Kidney (tissue), 14 donors: ENCODE results near the gene ZMYND19. TPM values are rescaled to one million over a fixed set of nuclear protein-coding genes. Genes with fewer than 3 reads are reported as not detected.
"Not testable (repeated sequence)": the region's sequence is repeated elsewhere in the genome, so short reads cannot be mapped to it uniquely, and the experiment has no call there.

Source experiments
- DNase-seq, 5 donors: peaks; one replicate each; pipeline ENCODE4 v3.0.0-alpha.2; 2013 to 2020
- FAIRE-seq: peaks from 2 replicates; lab custom pipeline; 2012; peaks lifted over from hg19 to GRCh38; lab: Jason Lieb, UNC
- H3K27ac ChIP-seq, 2 donors: one replicate each; pipeline ENCODE4 v1.7.0; 2013; ENCODE audit warnings: low read depth in 2 of 2, low read length in 2 of 2, inconsistent platforms in 1 of 2
- H3K27me3 ChIP-seq: one replicate; pipeline ENCODE4 v1.7.1; 2013; ENCODE audit warnings: low read length, inconsistent platforms; ENCODE audit not compliant: control insufficient read depth, insufficient read depth
- H3K36me3 ChIP-seq, 3 donors: one replicate each; pipeline versions ENCODE4 v1.7.0 to v1.7.1; 2013; ENCODE audit warnings: low read length in 3 of 3, control low read depth in 1 of 3, inconsistent platforms in 1 of 3; ENCODE audit not compliant: insufficient read depth in 3 of 3, control insufficient read depth in 2 of 3
- H3K4me1 ChIP-seq, 3 donors: one replicate each; pipeline versions ENCODE4 v1.7.0 to v1.7.1; 2013; ENCODE audit warnings: low read length in 3 of 3, inconsistent platforms in 1 of 3, low read depth in 1 of 3; ENCODE audit not compliant: control insufficient read depth in 2 of 3, insufficient read depth in 2 of 3
- H3K4me3 ChIP-seq, 3 donors: one replicate each; pipeline versions ENCODE4 v1.7.0 to v1.8.1; 2013; ENCODE audit warnings: low read length in 3 of 3, control low read depth in 1 of 3, inconsistent platforms in 1 of 3
- H3K9ac ChIP-seq, 3 donors: one replicate each; pipeline versions ENCODE4 v1.7.0 to v1.7.1; 2013; ENCODE audit warnings: low read length in 3 of 3, control low read depth in 1 of 3, inconsistent platforms in 1 of 3
- H3K9me3 ChIP-seq, 3 donors: one replicate each; pipeline versions ENCODE4 v1.7.0 to v1.7.1; 2013; ENCODE audit warnings: low read length in 3 of 3, control low read depth in 1 of 3, inconsistent platforms in 1 of 3; ENCODE audit not compliant: control insufficient read depth in 2 of 3, insufficient read depth in 1 of 3
- intact Hi-C: fragments of 100-400 bp; cut with DNase I; formaldehyde crosslinking; loops from one replicate; pipeline ENCODE4 v1.11.1; 2022
- polyA plus RNA-seq: library from polyadenylated mRNA; stranded (reverse); fragments of 350-450 nt; fragmentation: Illumina TruSeq; extraction: RNeasy Lipid Tissue Mini Kit (QIAGEN cat#74804); gene quantifications from one replicate; pipeline ENCODE4 v1.2.3, GENCODE V29; 2014; ENCODE audit warnings: low read depth, low replicate concordance; ENCODE audit not compliant: insufficient read depth
- total RNA-seq: library from RNA; stranded (reverse); fragmentation: NEBNext Ultra II Directional; extraction: Animal tissue kit (Norgen Biotek cat#: 25700); gene quantifications from one replicate; pipeline ENCODE4 v1.2.1, GENCODE V29; 2021
- TF ChIP-seq, protein P1 (sequence below): IDR thresholded peaks from 3 replicates; pipeline ENCODE4 v1.5.1; 2012; ENCODE audit warnings: mild to moderate bottlenecking, moderate library complexity, borderline replicate concordance; ENCODE audit not compliant: insufficient read depth; ENCODE audit errors: extremely low read depth
- donor health status: control.
- donor health status: control.
- donor health status: control.
- donor health status: control.
- donor health status: control.
- donor health status: DM: yes; HTN: yes; CAD: no.
- donor health status: Normal renal cell carcinoma (clear cell type).

The ZMYND19 gene
- total and polyA plus RNA-seq, 2 donors from 2014 or later, result 13.5 to 19.1 TPM

- peaks cover 0 to 7% (median 0%) of the 10 kb centered on the region in 3 donors for H3K4me1 ChIP-seq
- no peak for DNase-seq
- no peaks in the 10 kb centered on the region for H3K9me3 ChIP-seq
- no peak for FAIRE-seq
- H3K27ac ChIP-seq, result no peak overlapping the region
- intact Hi-C loops, result no loop called here
- H3K36me3 ChIP-seq, result no peaks in the 10 kb centered on the region
- H3K4me3 ChIP-seq, result no peak overlapping the region
- H3K27me3 ChIP-seq, result no peaks in the 10 kb centered on the region
- TF ChIP-seq, protein P1, sequence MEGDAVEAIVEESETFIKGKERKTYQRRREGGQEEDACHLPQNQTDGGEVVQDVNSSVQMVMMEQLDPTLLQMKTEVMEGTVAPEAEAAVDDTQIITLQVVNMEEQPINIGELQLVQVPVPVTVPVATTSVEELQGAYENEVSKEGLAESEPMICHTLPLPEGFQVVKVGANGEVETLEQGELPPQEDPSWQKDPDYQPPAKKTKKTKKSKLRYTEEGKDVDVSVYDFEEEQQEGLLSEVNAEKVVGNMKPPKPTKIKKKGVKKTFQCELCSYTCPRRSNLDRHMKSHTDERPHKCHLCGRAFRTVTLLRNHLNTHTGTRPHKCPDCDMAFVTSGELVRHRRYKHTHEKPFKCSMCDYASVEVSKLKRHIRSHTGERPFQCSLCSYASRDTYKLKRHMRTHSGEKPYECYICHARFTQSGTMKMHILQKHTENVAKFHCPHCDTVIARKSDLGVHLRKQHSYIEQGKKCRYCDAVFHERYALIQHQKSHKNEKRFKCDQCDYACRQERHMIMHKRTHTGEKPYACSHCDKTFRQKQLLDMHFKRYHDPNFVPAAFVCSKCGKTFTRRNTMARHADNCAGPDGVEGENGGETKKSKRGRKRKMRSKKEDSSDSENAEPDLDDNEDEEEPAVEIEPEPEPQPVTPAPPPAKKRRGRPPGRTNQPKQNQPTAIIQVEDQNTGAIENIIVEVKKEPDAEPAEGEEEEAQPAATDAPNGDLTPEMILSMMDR, result no peak
- no peak overlapping the region for H3K9ac ChIP-seq
Measured at GRCh38 chr9:137626464-137626863, 36.2 kb upstream of the ZMYND19 start.

- H3K9ac ChIP-seq, intact Hi-C loops, H3K27me3 ChIP-seq, H3K36me3 ChIP-seq, H3K9me3 ChIP-seq, FAIRE-seq, H3K4me3 ChIP-seq, H3K27ac ChIP-seq: not testable (repeated sequence)
- H3K4me1 ChIP-seq, result peaks cover 2 to 20% (median 20%) of the 10 kb centered on the region in 3 donors
- DNase-seq, result peak in 1 of 5 donors; percentile 18
Measured at GRCh38 chr9:137622211-137622610, 31.9 kb upstream of the ZMYND19 start.

DNA sequence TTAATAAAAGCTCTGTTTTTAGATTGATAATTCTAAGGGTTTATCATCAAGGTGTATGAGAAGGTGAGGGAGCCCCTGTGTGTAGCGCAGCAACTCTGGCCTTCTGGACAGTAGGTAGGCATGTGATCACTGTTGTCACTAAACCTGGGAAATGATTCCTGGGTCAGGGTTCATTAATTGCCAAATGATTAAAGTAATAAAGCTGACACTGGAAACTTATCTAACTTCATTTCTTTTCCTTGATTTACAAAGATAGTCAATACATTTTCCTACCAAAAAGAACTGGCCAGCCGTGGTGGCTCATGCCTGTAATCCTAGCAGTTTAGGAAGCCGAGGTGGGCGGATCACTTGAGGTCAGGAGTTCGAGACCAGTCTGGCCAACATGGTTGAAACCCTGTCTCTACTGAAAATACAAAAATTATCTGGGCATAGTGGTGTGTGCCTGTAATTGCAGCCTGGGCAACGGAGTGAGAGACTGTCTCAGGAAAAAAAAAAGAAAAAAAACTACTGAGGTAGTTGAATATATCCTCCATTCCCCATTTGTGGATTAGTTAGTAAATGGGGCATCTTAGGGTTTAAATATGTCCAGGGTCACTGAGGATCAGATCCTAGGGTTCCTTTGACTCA is 30.9 kb upstream of the ZMYND19 start:
- TF ChIP-seq, protein P1, result peak; percentile 22
- intact Hi-C loops, result no loop called here
- FAIRE-seq (no peak), DNase-seq (peak in 1 of 5 donors; percentile 36)
- Histone ChIP-seq H3K9ac (no peak overlapping the region), H3K27me3 (no peaks in the 10 kb centered on the region), H3K36me3 (no peaks in the 10 kb centered on the region), H3K4me3 (no peak overlapping the region), H3K4me1 (peaks cover 2 to 24% (median 20%) of the 10 kb centered on the region in 3 donors), H3K27ac (no peak overlapping the region), H3K9me3 (no peaks in the 10 kb centered on the region)

DNA sequence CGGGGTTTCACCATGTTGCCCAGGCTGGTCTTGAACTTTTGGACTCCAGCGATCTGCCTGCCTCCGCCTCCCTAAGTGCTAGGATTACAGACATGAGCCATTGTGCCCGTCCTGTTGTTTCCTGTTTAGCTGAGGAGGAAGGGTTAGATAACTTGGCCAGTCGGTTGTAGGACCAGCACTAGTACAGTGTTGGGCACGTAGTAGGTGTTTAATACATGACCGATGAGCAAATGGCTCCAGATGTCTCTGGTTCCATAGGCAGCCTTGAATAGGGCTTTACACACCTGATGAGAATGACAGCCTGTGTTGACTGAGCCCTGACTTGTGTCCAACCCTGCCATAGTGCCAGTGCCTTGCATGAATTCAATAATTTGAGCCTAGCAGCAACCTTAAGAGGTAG is 30.3 kb upstream of the ZMYND19 start:
- intact Hi-C loops, result no loop called here
- Histone ChIP-seq H3K36me3 (peaks cover 0 to under 1% (median 0%) of the 10 kb centered on the region in 3 donors), H3K27ac (no peak overlapping the region), H3K4me3 (no peak overlapping the region), H3K4me1 (peaks cover 2 to 24% (median 20%) of the 10 kb centered on the region in 3 donors), H3K9ac (no peak overlapping the region), H3K27me3 (no peaks in the 10 kb centered on the region), H3K9me3 (no peaks in the 10 kb centered on the region)
- TF ChIP-seq, protein P1, result no peak
- FAIRE-seq (no peak), DNase-seq (peak in 1 of 5 donors; percentile 26)
